ENCODE measurements around the gene MAML1.
"Not testable (repeated sequence)": the region's sequence is repeated elsewhere in the genome, so short reads cannot be mapped to it uniquely, and the experiment has no call there.

Gene MAML1

DNA sequence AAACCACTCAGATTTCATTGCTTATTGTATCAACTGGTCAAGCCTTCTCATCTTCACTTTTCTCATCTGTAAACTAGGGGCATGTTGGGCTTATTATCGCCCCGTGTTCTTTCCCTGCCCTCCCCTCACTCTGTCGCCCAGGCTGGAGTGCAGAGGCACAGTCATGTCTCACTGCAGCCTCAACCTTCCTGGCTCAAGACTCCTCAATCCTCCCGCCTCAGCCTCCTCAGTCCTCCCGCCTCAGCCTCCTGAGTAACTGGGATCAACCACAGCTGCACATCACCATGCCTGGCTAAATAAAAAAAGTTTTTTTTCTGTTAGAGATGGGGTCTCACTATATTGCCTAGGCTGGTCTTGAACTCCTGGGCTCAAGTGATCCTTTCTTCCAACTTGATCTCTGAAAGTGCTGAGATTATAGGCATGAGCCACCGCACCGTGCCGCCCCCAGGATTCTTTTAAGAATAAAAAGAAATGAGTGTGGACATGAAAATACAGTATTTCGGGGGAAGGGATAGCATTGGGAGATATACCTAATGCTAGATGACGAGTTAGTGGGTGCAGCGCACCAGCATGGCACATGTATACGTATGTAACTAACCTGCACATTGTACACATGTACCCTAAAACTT is 2.0 kb downstream of the MAML1 start:
- no peak for DNase-seq

GRCh38 chr5:179738742-179739141 is 6.1 kb downstream of the MAML1 start:
- DNase-seq, result no peak

GRCh38 chr5:179744106-179744505 is 11.5 kb downstream of the MAML1 start:
- DNase-seq, result not testable (repeated sequence)

DNA sequence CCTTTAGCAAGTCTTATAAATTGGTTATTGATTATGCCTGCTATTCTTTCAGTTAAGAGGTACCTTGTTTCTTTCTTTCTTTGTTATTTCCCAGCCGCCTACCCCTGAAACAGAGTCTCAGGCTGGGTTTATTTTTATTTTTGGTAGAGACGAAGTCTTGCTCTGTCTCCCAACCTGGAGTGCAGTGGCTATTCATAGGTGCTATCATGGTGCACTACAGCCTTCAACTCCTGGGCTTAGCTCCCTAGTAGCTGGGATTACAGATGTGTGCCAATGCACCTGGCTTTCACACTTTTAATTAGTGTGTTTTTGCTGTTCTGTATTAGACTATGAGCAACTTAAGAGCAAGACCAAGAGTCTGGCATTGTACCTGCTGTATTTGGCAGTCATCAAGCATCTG is 14.2 kb downstream of the MAML1 start:
- no peak for DNase-seq

GRCh38 chr5:179747811-179748210 is 15.2 kb downstream of the MAML1 start:
- no peak for DNase-seq

- DNase-seq, result no peak
Measured at GRCh38 chr5:179749857-179750508, 17.4 kb downstream of the MAML1 start.

- DNase-seq, result no peak
Measured at GRCh38 chr5:179753971-179754370, 21.3 kb downstream of the MAML1 start.

GRCh38 chr5:179755022-179755421 is 22.4 kb downstream of the MAML1 start:
- no peak for DNase-seq

- DNase-seq, result no peak
Measured at GRCh38 chr5:179758955-179759354, 26.3 kb downstream of the MAML1 start.

DNA sequence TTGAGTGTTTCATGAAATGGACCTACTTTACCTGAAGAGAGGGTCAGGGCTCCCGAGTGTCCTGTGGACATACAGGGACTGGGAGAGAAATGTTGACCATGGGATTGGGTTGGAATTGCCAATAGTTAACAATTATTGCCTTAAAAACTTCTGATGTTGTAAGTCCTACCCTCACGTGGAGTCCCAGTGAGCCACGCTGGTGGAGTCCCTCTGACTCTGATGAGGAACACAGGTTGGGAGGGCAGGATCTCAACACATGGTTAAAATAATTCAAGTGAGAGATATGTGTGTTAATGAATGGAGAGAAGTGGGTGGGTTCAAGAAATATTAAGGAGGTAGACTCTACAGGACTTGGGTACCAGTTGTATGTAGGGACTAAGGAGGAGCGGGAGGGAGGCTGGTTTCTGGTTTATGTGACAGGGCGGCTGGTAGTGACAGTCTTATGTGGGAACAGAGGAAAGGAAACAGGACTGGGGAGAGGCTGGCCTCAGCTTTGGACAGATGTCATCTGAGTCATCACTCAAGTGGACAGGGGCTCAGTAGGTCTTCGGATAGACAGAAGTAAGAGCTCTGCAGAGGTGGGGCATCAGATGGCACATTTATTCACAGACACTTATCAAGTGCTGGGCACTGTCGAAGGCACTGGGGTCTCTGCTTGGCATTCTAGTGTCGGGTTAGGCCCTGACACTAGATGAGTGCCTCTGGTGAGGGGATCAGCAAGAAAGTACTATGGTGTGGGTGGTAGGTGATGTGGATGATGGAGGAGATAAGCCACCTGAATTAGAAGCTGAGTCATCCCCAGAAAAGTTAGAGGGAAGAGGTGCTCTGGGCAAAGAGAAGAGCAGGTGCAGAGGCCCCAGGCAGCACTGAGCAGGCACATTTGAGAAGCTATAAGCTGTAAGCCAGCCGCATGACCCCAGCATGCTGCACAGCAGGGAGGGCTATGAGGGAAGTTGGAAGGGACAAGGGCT is 27.2 kb downstream of the MAML1 start:
- DNase-seq, result peak; percentile 29

- peak; percentile 30 for DNase-seq
Measured at GRCh38 chr5:179762079-179762780, 29.6 kb downstream of the MAML1 start.

DNA sequence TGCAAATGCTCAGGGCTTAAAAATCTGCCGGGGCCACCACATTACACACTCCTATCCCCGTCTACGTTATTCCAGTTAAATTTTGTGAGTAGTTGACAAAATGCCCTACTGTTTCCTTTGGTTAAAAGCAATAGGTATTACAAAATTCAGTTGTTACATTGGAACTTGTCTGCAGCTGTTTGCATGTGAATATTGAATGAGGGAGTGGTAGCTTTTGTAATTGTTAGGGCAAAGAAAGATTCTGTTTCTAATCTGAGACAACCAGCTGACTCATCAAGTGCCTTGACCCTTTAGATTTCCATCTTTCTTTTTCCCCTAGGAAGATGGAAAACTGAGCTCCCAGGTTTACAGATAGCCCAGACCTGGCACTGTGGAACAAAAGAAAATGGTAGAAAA is 30.2 kb downstream of the MAML1 start:
- DNase-seq, result no peak

- peak; percentile 73 for DNase-seq
Measured at GRCh38 chr5:179763215-179763945, 30.8 kb downstream of the MAML1 start.

- DNase-seq, result no peak
Measured at GRCh38 chr5:179764056-179764455, 31.4 kb downstream of the MAML1 start.

DNA sequence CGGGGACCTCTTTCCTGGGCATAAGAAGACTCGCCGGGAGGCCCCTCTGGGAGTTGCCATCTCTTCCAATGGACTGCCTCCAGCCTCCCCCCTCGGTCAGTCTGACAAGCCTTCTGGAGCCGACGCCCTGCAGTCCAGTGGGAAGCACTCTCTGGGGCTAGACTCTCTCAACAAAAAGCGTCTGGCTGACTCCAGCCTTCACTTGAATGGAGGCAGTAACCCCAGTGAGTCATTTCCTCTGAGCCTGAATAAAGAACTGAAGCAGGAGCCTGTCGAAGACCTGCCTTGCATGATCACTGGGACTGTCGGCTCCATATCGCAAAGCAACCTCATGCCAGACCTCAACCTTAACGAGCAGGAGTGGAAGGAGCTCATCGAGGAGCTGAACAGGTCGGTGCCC is 32.8 kb downstream of the MAML1 start:
- no peak for DNase-seq

DNA sequence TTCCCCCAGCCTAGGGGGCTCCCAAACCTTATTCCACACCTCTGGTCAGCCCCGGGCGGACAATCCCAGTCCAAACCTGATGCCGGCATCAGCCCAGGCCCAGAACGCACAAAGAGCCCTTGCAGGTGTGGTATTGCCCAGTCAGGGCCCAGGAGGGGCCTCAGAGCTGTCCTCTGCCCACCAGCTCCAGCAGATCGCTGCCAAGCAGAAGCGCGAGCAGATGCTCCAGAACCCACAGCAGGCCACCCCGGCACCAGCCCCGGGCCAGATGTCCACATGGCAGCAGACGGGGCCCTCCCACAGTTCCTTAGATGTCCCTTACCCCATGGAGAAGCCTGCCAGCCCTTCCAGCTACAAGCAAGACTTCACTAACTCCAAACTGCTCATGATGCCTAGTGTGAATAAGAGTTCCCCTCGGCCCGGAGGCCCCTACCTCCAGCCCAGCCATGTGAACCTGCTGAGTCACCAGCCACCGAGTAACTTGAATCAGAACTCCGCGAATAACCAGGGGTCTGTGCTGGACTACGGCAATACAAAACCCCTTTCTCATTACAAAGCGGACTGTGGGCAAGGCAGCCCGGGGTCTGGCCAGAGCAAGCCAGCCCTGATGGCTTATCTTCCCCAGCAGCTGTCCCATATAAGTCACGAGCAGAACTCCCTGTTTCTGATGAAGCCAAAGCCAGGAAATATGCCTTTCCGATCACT is 33.6 kb downstream of the MAML1 start:
- DNase-seq, result no peak

- DNase-seq, result no peak
Measured at GRCh38 chr5:179766726-179767455, 34.3 kb downstream of the MAML1 start.

DNA sequence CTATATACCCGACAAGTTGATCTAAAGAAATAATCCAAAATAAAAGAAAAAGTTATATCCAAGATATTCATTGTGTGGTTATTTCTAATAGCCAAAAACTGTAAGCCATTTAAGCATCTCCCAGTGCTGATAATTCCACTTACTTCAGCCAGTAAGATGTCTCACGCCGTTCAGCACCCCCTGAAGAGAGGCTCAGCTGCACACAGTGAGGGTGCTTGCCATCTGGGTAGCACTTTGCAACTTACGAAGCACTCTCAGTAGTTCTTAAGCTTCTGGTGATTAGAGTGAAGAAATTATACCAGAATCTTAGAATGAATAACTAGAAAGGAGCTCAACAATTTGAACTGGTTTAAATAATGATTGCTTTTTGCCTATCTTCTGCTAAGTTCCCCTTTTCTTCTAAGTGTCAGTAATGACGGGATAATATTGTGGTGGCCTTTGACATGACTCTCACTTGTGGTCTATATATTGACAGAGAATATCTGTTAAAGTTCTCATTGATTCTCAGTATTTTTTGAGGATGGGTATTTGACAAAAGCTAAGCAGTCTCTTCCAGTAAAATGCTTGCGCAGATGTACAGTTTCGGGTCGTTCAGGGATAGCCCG is 35.0 kb downstream of the MAML1 start:
- DNase-seq, result no peak

- DNase-seq, result no peak
Measured at GRCh38 chr5:179768326-179769085, 35.9 kb downstream of the MAML1 start.

DNA sequence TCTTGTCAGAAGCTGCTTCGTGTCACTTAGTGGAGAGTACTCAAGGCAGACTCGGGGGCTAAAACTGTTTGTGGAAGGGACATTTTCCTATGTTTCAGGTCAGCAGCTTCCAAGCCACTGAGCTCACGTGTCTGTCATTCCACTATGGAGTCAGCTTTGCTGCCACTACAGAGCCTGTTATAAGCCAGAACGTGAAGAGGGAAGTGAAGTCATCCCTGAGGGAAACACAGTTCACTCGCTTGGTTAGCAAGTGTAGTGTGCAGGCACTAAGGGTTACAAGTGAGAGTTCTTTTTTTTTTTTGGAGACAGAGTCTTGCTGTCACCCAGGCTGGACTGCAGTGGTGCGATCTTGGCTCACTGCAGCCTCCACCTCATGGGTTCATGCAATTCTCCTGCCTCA is 36.6 kb downstream of the MAML1 start:
- no peak for DNase-seq

Measured in CD4-positive, alpha-beta T cell treated with Interleukin-4 for 4 hours (primary cell).